Measurements from ENCODE around the gene CENPA. TPM values are rescaled to one million over a fixed set of nuclear protein-coding genes. Genes with fewer than 3 reads are reported as not detected.

Gene CENPA
- total RNA-seq, 1 experiment from 2014 or later = 55.0 TPM

- BruUV-seq (replicated peaks) = TSS peak; percentile 95
- Histone ChIP-seq H3K27me3 (ENCODE audit: control insufficient read depth, insufficient read depth, low read length) (no peaks in the 10 kb centered on the region), H3K9me3 (ENCODE audit: control insufficient read depth, insufficient read depth, low read depth, low read length) (no peaks in the 10 kb centered on the region), H3K4me1 (ENCODE audit: control insufficient read depth, insufficient read depth, low read length) (peaks cover 40% of the 10 kb centered on the region), H3K36me3 (ENCODE audit: control insufficient read depth, insufficient read depth, low read length) (no peaks in the 10 kb centered on the region), H3K4me3 (ENCODE audit: low read depth in 2 of 2, low read length in 2 of 2) (0 out of 4 replicates have a peak overlapping the region, but pooled peaks of 1 of the 2 experiments have one; percentile 0), H3K27ac (ENCODE audit: low read length) (peak overlapping the region; percentile 97)
- ChIA-PET CTCF (interaction anchor here (0.6 kb wide), 1 partner anchor 41 kb away, joined by 3 read pairs; no protein-coding TSS in a partner anchor), POLR2A (no interaction called here)
- intact Hi-C loops (cut with micrococcal nuclease; ENCODE audit: unreplicated experiment) = no loop called here
- in situ Hi-C loops (cut with HindIII; ENCODE audit: low pct_unique_long_range_greater_than_20kb, low sequenced_read_pairs) = no loop called here
- ATAC-seq = peak; percentile 93
- no peak for TF ChIP-seq SIN3A (IDR thresholded peaks at IDR 0.05; ENCODE audit: borderline replicate concordance, insufficient read depth, low read depth, low read length)
- no peak for TF ChIP-seq REST (IDR thresholded peaks at IDR 0.05; ENCODE audit: insufficient read depth in 1 of 2, low read depth in 2 of 2, low read length in 1 of 2)
- peak; percentile 79; the same call in 1 of the 2 replicates for TF ChIP-seq TCF7L2 (IDR thresholded peaks at IDR 0.05; ENCODE audit: low read depth, low read length)
- TF ChIP-seq POLR2AphosphoS5 (IDR thresholded peaks at IDR 0.05; ENCODE audit: low read depth, low read length) = peak; percentile 62; the same call in 1 of the 2 replicates
- TF ChIP-seq, protein P1, sequence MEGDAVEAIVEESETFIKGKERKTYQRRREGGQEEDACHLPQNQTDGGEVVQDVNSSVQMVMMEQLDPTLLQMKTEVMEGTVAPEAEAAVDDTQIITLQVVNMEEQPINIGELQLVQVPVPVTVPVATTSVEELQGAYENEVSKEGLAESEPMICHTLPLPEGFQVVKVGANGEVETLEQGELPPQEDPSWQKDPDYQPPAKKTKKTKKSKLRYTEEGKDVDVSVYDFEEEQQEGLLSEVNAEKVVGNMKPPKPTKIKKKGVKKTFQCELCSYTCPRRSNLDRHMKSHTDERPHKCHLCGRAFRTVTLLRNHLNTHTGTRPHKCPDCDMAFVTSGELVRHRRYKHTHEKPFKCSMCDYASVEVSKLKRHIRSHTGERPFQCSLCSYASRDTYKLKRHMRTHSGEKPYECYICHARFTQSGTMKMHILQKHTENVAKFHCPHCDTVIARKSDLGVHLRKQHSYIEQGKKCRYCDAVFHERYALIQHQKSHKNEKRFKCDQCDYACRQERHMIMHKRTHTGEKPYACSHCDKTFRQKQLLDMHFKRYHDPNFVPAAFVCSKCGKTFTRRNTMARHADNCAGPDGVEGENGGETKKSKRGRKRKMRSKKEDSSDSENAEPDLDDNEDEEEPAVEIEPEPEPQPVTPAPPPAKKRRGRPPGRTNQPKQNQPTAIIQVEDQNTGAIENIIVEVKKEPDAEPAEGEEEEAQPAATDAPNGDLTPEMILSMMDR (IDR thresholded peaks at IDR 0.05) = no peak
- peak; percentile 96 for DNase-seq (ENCODE audit: low read depth, low spot score)
Measured at GRCh38 chr2:26757873-26758789, 27.7 kb upstream of the CENPA start.

- no peak for DNase-seq (ENCODE audit: low read depth, low spot score)
- peak overlapping the region; percentile 97 for H3K27ac ChIP-seq (ENCODE audit: low read length)
- intact Hi-C loops (cut with micrococcal nuclease; ENCODE audit: unreplicated experiment) (no loop called here), in situ Hi-C loops (cut with HindIII; ENCODE audit: low pct_unique_long_range_greater_than_20kb, low sequenced_read_pairs) (no loop called here)
- peaks cover 44% of the 10 kb centered on the region for H3K4me1 ChIP-seq (ENCODE audit: control insufficient read depth, insufficient read depth, low read length)
- ChIA-PET POLR2A (interaction anchor here (0.6 kb wide), 1 partner anchor 135 kb away, joined by 3 read pairs; no protein-coding TSS in a partner anchor), CTCF (interaction anchor here (0.6 kb wide), 2 partner anchors 40 to 162 kb away, joined by 3 to 5 read pairs; no protein-coding TSS in a partner anchor)
- ATAC-seq = no peak
- no peaks in the 10 kb centered on the region for H3K9me3 ChIP-seq (ENCODE audit: control insufficient read depth, insufficient read depth, low read depth, low read length)
- no peak for TF ChIP-seq POLR2AphosphoS5 (IDR thresholded peaks at IDR 0.05; ENCODE audit: low read depth, low read length)
- TF ChIP-seq TCF7L2 (IDR thresholded peaks at IDR 0.05; ENCODE audit: low read depth, low read length) = no peak
- no peak for TF ChIP-seq SIN3A (IDR thresholded peaks at IDR 0.05; ENCODE audit: borderline replicate concordance, insufficient read depth, low read depth, low read length)
- BruUV-seq (replicated peaks) = no TSS peak
- no peak overlapping the region for H3K4me3 ChIP-seq (ENCODE audit: low read depth in 2 of 2, low read length in 2 of 2)
- H3K36me3 ChIP-seq (ENCODE audit: control insufficient read depth, insufficient read depth, low read length) = no peaks in the 10 kb centered on the region
- no peaks in the 10 kb centered on the region for H3K27me3 ChIP-seq (ENCODE audit: control insufficient read depth, insufficient read depth, low read length)
Measured at GRCh38 chr2:26758790-26759321, 27.0 kb upstream of the CENPA start.
